Suprapubic skin (tissue), 4 donors: ENCODE data around the gene GOSR2.

ENCODE experiments used
- EP300 ChIP-seq: sonication (generic); formaldehyde crosslinking; IDR thresholded peaks from one replicate; pipeline ENCODE4 v1.6.1; 2017; ENCODE audit warnings: antibody characterized with exemption
- POLR2A ChIP-seq, 2 donors: fragments of 450-650 bp; IDR thresholded peaks; one replicate each; pipeline ENCODE4 v1.6.1; 2017; ENCODE audit warnings: antibody characterized with exemption in 2 of 2, mild to moderate bottlenecking in 2 of 2, moderate library complexity in 2 of 2
- POLR2AphosphoS5 ChIP-seq, 3 donors: sonication (generic); formaldehyde crosslinking; IDR thresholded peaks; one replicate each; pipeline ENCODE4 v1.6.1; 2017; ENCODE audit warnings: antibody characterized with exemption in 3 of 3
- TF ChIP-seq, protein P1 (sequence below), 2 donors: fragments of 200-600 bp in 1 of 2; fragments of 450-650 bp in 1 of 2; sonication (generic) in 1 of 2; IDR thresholded peaks; one replicate each; pipeline ENCODE4 v1.5.1; 2016 to 2019; ENCODE audit warnings: antibody characterized with exemption in 2 of 2, mild to moderate bottlenecking in 1 of 2, moderate library complexity in 1 of 2

DNA sequence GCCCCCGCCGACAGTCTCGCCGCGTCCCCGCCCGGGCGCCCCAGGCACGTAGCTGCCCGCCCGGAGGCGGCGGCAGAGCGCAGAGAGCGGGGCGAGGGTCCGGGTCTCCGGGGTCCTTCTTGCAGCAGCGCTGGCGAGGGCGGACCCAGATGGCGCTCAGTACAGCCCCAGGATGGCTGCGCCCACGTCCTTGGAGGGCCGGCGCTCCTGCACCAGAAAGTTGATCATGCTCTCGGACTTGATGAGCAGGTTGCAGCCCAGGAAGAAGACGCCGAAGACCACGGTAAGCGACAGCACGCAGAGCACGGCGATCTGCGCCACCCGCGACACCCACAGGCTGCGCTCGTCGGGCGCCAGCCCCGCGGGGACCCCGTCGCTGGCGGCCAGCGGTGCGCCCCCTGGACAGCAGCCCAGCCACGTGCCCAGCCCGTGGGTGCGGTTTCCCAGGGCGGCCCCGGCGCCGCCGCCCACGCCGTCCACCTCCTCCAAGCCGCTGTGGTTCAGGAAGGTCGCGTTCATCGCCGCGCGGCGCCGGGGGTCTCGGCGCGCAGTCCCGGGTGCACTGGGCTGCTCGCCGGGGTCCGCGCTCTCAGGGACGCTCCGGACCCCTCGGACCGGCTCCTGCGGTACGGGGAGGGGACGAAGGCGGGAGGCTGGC is 55.7 kb downstream of the GOSR2 start:
- TF ChIP-seq, protein P1, sequence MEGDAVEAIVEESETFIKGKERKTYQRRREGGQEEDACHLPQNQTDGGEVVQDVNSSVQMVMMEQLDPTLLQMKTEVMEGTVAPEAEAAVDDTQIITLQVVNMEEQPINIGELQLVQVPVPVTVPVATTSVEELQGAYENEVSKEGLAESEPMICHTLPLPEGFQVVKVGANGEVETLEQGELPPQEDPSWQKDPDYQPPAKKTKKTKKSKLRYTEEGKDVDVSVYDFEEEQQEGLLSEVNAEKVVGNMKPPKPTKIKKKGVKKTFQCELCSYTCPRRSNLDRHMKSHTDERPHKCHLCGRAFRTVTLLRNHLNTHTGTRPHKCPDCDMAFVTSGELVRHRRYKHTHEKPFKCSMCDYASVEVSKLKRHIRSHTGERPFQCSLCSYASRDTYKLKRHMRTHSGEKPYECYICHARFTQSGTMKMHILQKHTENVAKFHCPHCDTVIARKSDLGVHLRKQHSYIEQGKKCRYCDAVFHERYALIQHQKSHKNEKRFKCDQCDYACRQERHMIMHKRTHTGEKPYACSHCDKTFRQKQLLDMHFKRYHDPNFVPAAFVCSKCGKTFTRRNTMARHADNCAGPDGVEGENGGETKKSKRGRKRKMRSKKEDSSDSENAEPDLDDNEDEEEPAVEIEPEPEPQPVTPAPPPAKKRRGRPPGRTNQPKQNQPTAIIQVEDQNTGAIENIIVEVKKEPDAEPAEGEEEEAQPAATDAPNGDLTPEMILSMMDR (IDR thresholded peaks at IDR 0.05) = no peak
- TF ChIP-seq POLR2AphosphoS5 (IDR thresholded peaks at IDR 0.05) = no peak
- no peak for TF ChIP-seq POLR2A (IDR thresholded peaks at IDR 0.05)
- TF ChIP-seq EP300 = no peak
